ENCODE measurements around the gene UNC119. TPM values are rescaled to one million over a fixed set of nuclear protein-coding genes. Genes with fewer than 3 reads are reported as not detected.
A peak's percentile ranks its signal among the peaks of the same experiment; 100 is the strongest.

The UNC119 gene
- total RNA-seq, 1 experiment from 2014 or later, result 68.4 TPM

DNA sequence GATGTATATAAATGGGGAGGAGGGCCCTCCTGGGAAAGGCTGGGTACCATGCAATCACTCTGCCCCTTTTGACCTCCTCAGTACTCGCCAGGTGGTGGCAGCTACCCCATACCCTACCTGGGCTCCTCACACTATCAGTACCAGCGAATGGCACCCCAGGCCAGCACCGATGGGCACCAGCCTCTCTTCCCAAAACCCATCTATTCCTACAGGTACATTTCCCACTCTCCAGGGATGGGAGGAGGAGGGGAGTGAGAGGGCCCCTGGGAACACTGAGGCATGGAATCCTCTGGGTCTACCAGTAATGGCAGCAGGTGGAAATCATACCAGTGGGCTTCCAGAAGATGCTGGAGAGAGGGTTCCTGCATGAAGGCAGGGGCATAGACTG lies 23.4 kb downstream of the UNC119 start:
- Histone ChIP-seq H3K27ac (ENCODE audit: low read length) (no peak overlapping the region), H4K20me1 (ENCODE audit: low read length) (no peaks in the 10 kb centered on the region), H3K4me1 (ENCODE audit: insufficient read depth, low read length) (peaks cover 39% of the 10 kb centered on the region), H3F3A (ENCODE audit: low read length, unreplicated experiment) (no peaks in the 10 kb centered on the region), H3K79me2 (ENCODE audit: low read length) (no peaks in the 10 kb centered on the region), H3K36me3 (ENCODE audit: low read depth, low read length) (no peaks in the 10 kb centered on the region), H3K4me2 (ENCODE audit: low read length) (no peak overlapping the region), H3K27me3 (ENCODE audit: low read length) (no peaks in the 10 kb centered on the region), H2AFZ (ENCODE audit: low read length) (no peak overlapping the region), H3K4me3 (ENCODE audit: low read length) (no peak overlapping the region), H3K9ac (ENCODE audit: low read length) (no peak overlapping the region), H3K9me3 (ENCODE audit: low read length) (no peaks in the 10 kb centered on the region), H3K9me2 (replicated peaks; ENCODE audit: low read length) (no peaks in the 10 kb centered on the region)
- DNase-seq (no peak), ATAC-seq (no peak)
- TF ChIP-seq EZH2 (IDR thresholded peaks at IDR 0.05; ENCODE audit: low read length, unreplicated experiment) (no peak), EZH2phosphoT487 (IDR thresholded peaks at IDR 0.05; ENCODE audit: borderline replicate concordance, low read length) (no peak)
- TF ChIP-seq, protein P1, sequence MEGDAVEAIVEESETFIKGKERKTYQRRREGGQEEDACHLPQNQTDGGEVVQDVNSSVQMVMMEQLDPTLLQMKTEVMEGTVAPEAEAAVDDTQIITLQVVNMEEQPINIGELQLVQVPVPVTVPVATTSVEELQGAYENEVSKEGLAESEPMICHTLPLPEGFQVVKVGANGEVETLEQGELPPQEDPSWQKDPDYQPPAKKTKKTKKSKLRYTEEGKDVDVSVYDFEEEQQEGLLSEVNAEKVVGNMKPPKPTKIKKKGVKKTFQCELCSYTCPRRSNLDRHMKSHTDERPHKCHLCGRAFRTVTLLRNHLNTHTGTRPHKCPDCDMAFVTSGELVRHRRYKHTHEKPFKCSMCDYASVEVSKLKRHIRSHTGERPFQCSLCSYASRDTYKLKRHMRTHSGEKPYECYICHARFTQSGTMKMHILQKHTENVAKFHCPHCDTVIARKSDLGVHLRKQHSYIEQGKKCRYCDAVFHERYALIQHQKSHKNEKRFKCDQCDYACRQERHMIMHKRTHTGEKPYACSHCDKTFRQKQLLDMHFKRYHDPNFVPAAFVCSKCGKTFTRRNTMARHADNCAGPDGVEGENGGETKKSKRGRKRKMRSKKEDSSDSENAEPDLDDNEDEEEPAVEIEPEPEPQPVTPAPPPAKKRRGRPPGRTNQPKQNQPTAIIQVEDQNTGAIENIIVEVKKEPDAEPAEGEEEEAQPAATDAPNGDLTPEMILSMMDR (conservative IDR thresholded peaks at IDR 0.05; ENCODE audit: low read depth, low read length), result no peak
- BruUV-seq (replicated peaks), result no TSS peak
- intact Hi-C loops (cut with micrococcal nuclease), result no loop called here
- CTCF ChIA-PET, result no interaction called here
- POLR2A ChIA-PET (ENCODE audit: unreplicated experiment), result no interaction called here

DNA sequence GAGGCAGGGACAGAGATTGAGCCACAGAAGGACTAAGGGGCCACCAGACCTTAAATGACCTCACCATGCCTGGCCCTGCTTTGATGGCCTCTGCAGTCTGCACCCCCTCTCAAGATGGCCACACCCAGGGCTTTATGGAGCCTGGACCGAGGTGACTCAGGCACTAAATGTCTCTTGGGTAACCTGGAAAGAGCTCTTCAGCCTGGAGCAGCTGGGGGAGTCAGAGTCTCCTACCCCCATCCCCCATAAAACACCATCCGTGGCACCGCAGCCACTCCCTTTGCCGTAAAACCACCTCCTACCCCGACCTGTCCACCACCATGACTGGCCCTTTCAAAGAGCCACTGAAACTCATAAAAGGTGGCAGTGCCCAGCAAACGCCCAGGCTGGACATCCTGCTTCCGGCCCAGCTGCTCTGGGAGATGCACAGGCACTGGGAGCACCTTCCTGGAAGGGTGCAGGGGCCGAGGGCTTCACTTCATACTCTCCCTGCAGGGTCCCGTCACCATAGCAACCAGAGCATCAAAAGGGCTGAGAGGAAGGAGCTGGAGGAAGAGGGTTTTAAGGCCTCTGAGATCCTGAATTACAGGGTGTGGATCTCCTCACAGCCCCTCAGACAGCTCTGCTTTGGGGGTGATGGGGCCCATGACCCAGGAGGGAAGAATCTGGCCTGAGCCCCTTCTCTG lies 24.0 kb downstream of the UNC119 start:
- DNase-seq, result peak; percentile 42
- Histone ChIP-seq H3K27ac (ENCODE audit: low read length) (peak overlapping the region; percentile 56), H4K20me1 (ENCODE audit: low read length) (no peaks in the 10 kb centered on the region), H3F3A (ENCODE audit: low read length, unreplicated experiment) (no peaks in the 10 kb centered on the region), H3K9me2 (replicated peaks; ENCODE audit: low read length) (no peaks in the 10 kb centered on the region), H3K36me3 (ENCODE audit: low read depth, low read length) (no peaks in the 10 kb centered on the region), H3K9me3 (ENCODE audit: low read length) (no peaks in the 10 kb centered on the region), H3K4me1 (ENCODE audit: insufficient read depth, low read length) (peaks cover 37% of the 10 kb centered on the region), H3K79me2 (ENCODE audit: low read length) (no peaks in the 10 kb centered on the region), H3K4me3 (ENCODE audit: low read length) (no peak overlapping the region), H3K4me2 (ENCODE audit: low read length) (peak overlapping the region; percentile 51), H3K27me3 (ENCODE audit: low read length) (no peaks in the 10 kb centered on the region), H3K9ac (ENCODE audit: low read length) (no peak overlapping the region), H2AFZ (ENCODE audit: low read length) (no peak overlapping the region)
- no TSS peak for BruUV-seq (replicated peaks)
- ATAC-seq, result peak; percentile 57
- intact Hi-C loops (cut with micrococcal nuclease), result no loop called here
- TF ChIP-seq EZH2 (IDR thresholded peaks at IDR 0.05; ENCODE audit: low read length, unreplicated experiment), result no peak
- TF ChIP-seq EZH2phosphoT487 (IDR thresholded peaks at IDR 0.05; ENCODE audit: borderline replicate concordance, low read length), result no peak
- TF ChIP-seq, protein P1 (conservative IDR thresholded peaks at IDR 0.05; ENCODE audit: low read depth, low read length), result no peak
- ChIA-PET CTCF (no interaction called here), POLR2A (ENCODE audit: unreplicated experiment) (no interaction called here)

DNA sequence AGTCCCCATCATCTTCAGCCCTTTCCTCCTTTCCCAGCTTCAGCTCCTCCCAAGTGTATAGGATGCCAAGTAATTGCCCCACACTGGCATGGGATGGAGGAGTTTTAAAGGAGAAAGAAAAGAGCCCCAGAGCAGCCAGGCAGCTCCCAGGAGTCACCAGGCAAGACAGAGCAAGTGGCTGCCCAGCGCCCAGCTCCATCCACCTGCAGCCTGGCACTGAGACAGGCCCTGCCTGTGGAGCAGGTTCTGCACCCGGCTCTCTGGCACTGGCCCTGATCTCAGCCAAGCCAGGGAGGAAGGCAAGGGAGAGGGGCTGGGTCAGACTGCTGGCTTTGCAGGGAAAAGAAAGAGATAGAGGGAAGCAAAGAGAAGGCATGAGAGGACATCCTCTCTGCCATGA lies 24.6 kb downstream of the UNC119 start:
- no peak overlapping the region for H3K9ac ChIP-seq (ENCODE audit: low read length)
- no peak overlapping the region for H3K4me3 ChIP-seq (ENCODE audit: low read length)
- peak overlapping the region; percentile 51 for H3K4me2 ChIP-seq (ENCODE audit: low read length)
- intact Hi-C loops (cut with micrococcal nuclease), result no loop called here
- ChIA-PET POLR2A (ENCODE audit: unreplicated experiment) (no interaction called here), CTCF (no interaction called here)
- no peaks in the 10 kb centered on the region for H3K36me3 ChIP-seq (ENCODE audit: low read depth, low read length)
- H3K27me3 ChIP-seq (ENCODE audit: low read length), result no peaks in the 10 kb centered on the region
- no peaks in the 10 kb centered on the region for H3K9me2 ChIP-seq (replicated peaks; ENCODE audit: low read length)
- H3K4me1 ChIP-seq (ENCODE audit: insufficient read depth, low read length), result peaks cover 31% of the 10 kb centered on the region
- no peaks in the 10 kb centered on the region for H4K20me1 ChIP-seq (ENCODE audit: low read length)
- no peaks in the 10 kb centered on the region for H3K9me3 ChIP-seq (ENCODE audit: low read length)
- H3K79me2 ChIP-seq (ENCODE audit: low read length), result no peaks in the 10 kb centered on the region
- H2AFZ ChIP-seq (ENCODE audit: low read length), result no peak overlapping the region
- H3K27ac ChIP-seq (ENCODE audit: low read length), result peak overlapping the region; percentile 56
- peak; percentile 54 for DNase-seq
- ATAC-seq, result peak; percentile 42
- H3F3A ChIP-seq (ENCODE audit: low read length, unreplicated experiment), result no peaks in the 10 kb centered on the region
- TF ChIP-seq EZH2 (IDR thresholded peaks at IDR 0.05; ENCODE audit: low read length, unreplicated experiment) (no peak), EZH2phosphoT487 (IDR thresholded peaks at IDR 0.05; ENCODE audit: borderline replicate concordance, low read length) (no peak)
- TF ChIP-seq, protein P1 (conservative IDR thresholded peaks at IDR 0.05; ENCODE audit: low read depth, low read length), result no peak
- BruUV-seq (replicated peaks), result no TSS peak
